OCI-LY7 (cell line): ENCODE results near the gene MAPK8IP2. TPM values are rescaled to one million over a fixed set of nuclear protein-coding genes. Genes with fewer than 3 reads are reported as not detected.
"Not testable (repeated sequence)": the region's sequence is repeated elsewhere in the genome, so short reads cannot be mapped to it uniquely, and the experiment has no call there.

Experiments used
- BruUV-seq: library from RNA; stranded (reverse); fragments of 400-500 nt; replicated peaks from 2 replicates; lab custom pipeline; 2021; lab: Mats Ljungman, UMichigan
- CTCF ChIA-PET: fragments of 300-600 bp; sonication (Branson Sonifier 250); formaldehyde crosslinking; loops from one replicate; lab custom pipeline; 2022; ENCODE audit warnings: antibody characterized with exemption; ENCODE audit not compliant: unreplicated experiment; lab: Charles Lee
- POLR2A ChIA-PET: fragments of 300-600 bp; sonication (Branson Sonifier 250); formaldehyde crosslinking; loops from one replicate; lab custom pipeline; 2022; ENCODE audit warnings: antibody characterized with exemption; lab: Charles Lee
- DNase-seq: peaks from one replicate; pipeline ENCODE4 v3.0.0-alpha.2; 2015; ENCODE audit warnings: low spot score
- H2AFZ ChIP-seq: fragments of 200-600 bp; sonication (generic), shearing (Covaris generic); 2 replicates; pipeline ENCODE4 v1.6.1; 2014; ENCODE audit warnings: mild to moderate bottlenecking, antibody characterized with exemption, low read length, moderate library complexity
- H3K27ac ChIP-seq: fragments of 200-600 bp; sonication (generic); 2 replicates; pipeline ENCODE4 v1.5.1; 2014; ENCODE audit warnings: mixed run types, low read depth, mild to moderate bottlenecking, moderate library complexity, low read length, inconsistent platforms; ENCODE audit not compliant: poor library complexity, severe bottlenecking
- H3K36me3 ChIP-seq: fragments of 200-600 bp; sonication (generic); 2 replicates; pipeline ENCODE4 v1.6.1; 2014; ENCODE audit warnings: mild to moderate bottlenecking, antibody characterized with exemption, low read length, moderate library complexity, mixed read lengths; ENCODE audit not compliant: insufficient read depth
- H3K4me1 ChIP-seq: fragments of 200-600 bp; sonication (generic); 2 replicates; pipeline ENCODE4 v1.5.1; 2014; ENCODE audit warnings: mild to moderate bottlenecking, low read length; ENCODE audit not compliant: insufficient read depth, poor library complexity, severe bottlenecking
- H3K4me2 ChIP-seq: fragments of 200-600 bp; sonication (generic); 2 replicates; pipeline ENCODE4 v1.6.1; 2014; ENCODE audit warnings: mild to moderate bottlenecking, low read length
- H3K4me3 ChIP-seq: fragments of 200-600 bp; sonication (generic); 2 replicates; pipeline ENCODE4 v1.5.1; 2014; ENCODE audit warnings: mild to moderate bottlenecking, low read depth, low read length; ENCODE audit not compliant: poor library complexity, severe bottlenecking
- H3K79me2 ChIP-seq: fragments of 200-600 bp; sonication (generic); 2 replicates; pipeline ENCODE4 v1.6.1; 2016; ENCODE audit warnings: low read depth, mild to moderate bottlenecking, low read length, moderate library complexity, mixed read lengths; ENCODE audit not compliant: insufficient read depth
- H3K9me2 ChIP-seq: fragments of 200-600 bp; sonication (generic); 2 replicates; pipeline ENCODE4 v1.6.1; 2016; ENCODE audit warnings: mild to moderate bottlenecking, low read length, mixed read lengths; ENCODE audit not compliant: insufficient read depth
- H3K9me3 ChIP-seq: fragments of 200-600 bp; sonication (generic); 2 replicates; pipeline ENCODE4 v1.6.1; 2014; ENCODE audit warnings: mild to moderate bottlenecking, mixed run types, low read length, mixed read lengths
- H4K20me1 ChIP-seq: fragments of 200-600 bp; sonication (generic); 2 replicates; pipeline ENCODE4 v1.6.1; 2014; ENCODE audit warnings: mild to moderate bottlenecking, antibody characterized with exemption, low read length, moderate library complexity, mixed read lengths; ENCODE audit not compliant: insufficient read depth
- CTCF ChIP-seq: fragments of 200-600 bp; sonication (generic); conservative IDR thresholded peaks from 2 replicates; pipeline ENCODE4 v1.5.1; 2014; ENCODE audit warnings: mild to moderate bottlenecking, antibody characterized with exemption, low read length, moderate library complexity, mixed read lengths
- EZH2phosphoT487 ChIP-seq: fragments of 200-600 bp; sonication (generic); IDR thresholded peaks from 2 replicates; pipeline ENCODE4 v1.6.1; 2018; ENCODE audit warnings: low read depth, borderline replicate concordance, mild to moderate bottlenecking, mixed run types, antibody characterized with exemption, low read length, moderate library complexity, mixed read lengths
- intact Hi-C: fragments of 100-400 bp; cut with micrococcal nuclease; formaldehyde crosslinking; loops from one replicate; pipeline ENCODE4 v1.10.0; 2022; ENCODE audit not compliant: unreplicated experiment
- total RNA-seq, 2 experiments: library from RNA; depleted of rRNA in 1 of 2; stranded (reverse); fragments of >200 nt in 1 of 2; shearing (Covaris generic) in 1 of 2; gene quantifications; 2 replicates each; pipeline ENCODE4 v1.2.3, GENCODE V29; 2014 to 2022

Gene MAPK8IP2
- total RNA-seq, 2 experiments from 2014 or later: 0.54 to 2.2 TPM

GRCh38 chr22:50641696-50642607 is 41.4 kb downstream of the MAPK8IP2 start:
- ChIA-PET CTCF (no interaction called here), POLR2A (no interaction called here)
- Histone ChIP-seq H3K9me2 (no peaks in the 10 kb centered on the region), H4K20me1 (no peaks in the 10 kb centered on the region), H3K27ac (no peak overlapping the region), H3K4me2 (no peak overlapping the region), H2AFZ (no peak overlapping the region), H3K79me2 (no peaks in the 10 kb centered on the region), H3K4me1 (no peaks in the 10 kb centered on the region), H3K9me3 (0 out of 2 replicates have a peak, but pooled peaks cover 5% of the 10 kb centered on the region), H3K36me3 (no peaks in the 10 kb centered on the region), H3K4me3 (no peak overlapping the region)
- no peak for TF ChIP-seq EZH2phosphoT487
- TF ChIP-seq CTCF: no peak; the same call in 1 of the 2 replicates
- intact Hi-C loops: no loop called here
- BruUV-seq: no TSS peak
- DNase-seq: peak; percentile 37

GRCh38 chr22:50643021-50643820 is 42.6 kb downstream of the MAPK8IP2 start:
- BruUV-seq, H4K20me1 ChIP-seq, CTCF ChIA-PET, H3K79me2 ChIP-seq, H3K4me2 ChIP-seq, H3K36me3 ChIP-seq, DNase-seq, POLR2A ChIA-PET, H3K27ac ChIP-seq, intact Hi-C loops, H2AFZ ChIP-seq, H3K4me3 ChIP-seq, H3K9me2 ChIP-seq, H3K4me1 ChIP-seq: not testable (repeated sequence)
- peaks cover 10% of the 10 kb centered on the region; the same call in 1 of the 2 replicates for H3K9me3 ChIP-seq

- H3K4me1 ChIP-seq, BruUV-seq, H3K79me2 ChIP-seq, DNase-seq, H3K27ac ChIP-seq, H3K36me3 ChIP-seq, POLR2A ChIA-PET, H4K20me1 ChIP-seq, intact Hi-C loops, H3K4me2 ChIP-seq, H3K4me3 ChIP-seq, CTCF ChIA-PET, H3K9me2 ChIP-seq, H2AFZ ChIP-seq: not testable (repeated sequence)
- H3K9me3 ChIP-seq: peaks cover 14% of the 10 kb centered on the region; the same call in 1 of the 2 replicates
Observed at GRCh38 chr22:50643821-50644101, 43.2 kb downstream of the MAPK8IP2 start.
